Upper lobe of left lung (tissue), 6 donors: ENCODE data around the gene KIAA1958. TPM values are rescaled to one million over a fixed set of nuclear protein-coding genes. Genes with fewer than 3 reads are reported as not detected.
A peak's percentile ranks its signal among the peaks of the same experiment; 100 is the strongest.

Source experiments
- ATAC-seq, 2 donors: fragments of 200-7000 bp; cut with Tn5 transposase; one replicate each; pipeline ENCODE4 v1.9.1; 2022; ENCODE audit warnings: mild to moderate bottlenecking in 2 of 2, moderate library complexity in 2 of 2; ENCODE audit not compliant: low FRiP score in 2 of 2
- DNase-seq, 2 donors: peaks; one replicate each; pipeline ENCODE4 v3.0.0-alpha.2; 2019 to 2020
- H3K27ac ChIP-seq, 4 donors: fragments of 200-600 bp; sonication (generic); one replicate each; pipeline ENCODE4 v1.5.1; 2016 to 2019
- H3K27me3 ChIP-seq, 4 donors: fragments of 200-600 bp; sonication (generic); one replicate each; pipeline ENCODE4 v1.5.1; 2017 to 2019
- H3K36me3 ChIP-seq, 4 donors: fragments of 200-600 bp; sonication (generic); one replicate each; pipeline ENCODE4 v1.5.1; 2016 to 2019
- H3K4me1 ChIP-seq, 4 donors: fragments of 200-600 bp; sonication (generic); one replicate each; pipeline ENCODE4 v1.5.1; 2018 to 2019
- H3K4me3 ChIP-seq, 4 donors: fragments of 200-600 bp; sonication (generic); one replicate each; pipeline ENCODE4 v1.5.1; 2017 to 2019; ENCODE audit warnings: mild to moderate bottlenecking in 2 of 4, moderate library complexity in 1 of 4
- H3K9me3 ChIP-seq, 4 donors: fragments of 200-600 bp; sonication (generic); one replicate each; pipeline ENCODE4 v1.5.1; 2018 to 2019
- EP300 ChIP-seq, 4 donors: sonication (generic); formaldehyde crosslinking; IDR thresholded peaks; one replicate each; pipeline ENCODE4 v1.5.1; 2017; ENCODE audit warnings: antibody characterized with exemption in 4 of 4, control low read depth in 2 of 4
- POLR2A ChIP-seq, 4 donors: fragments of 450-650 bp; IDR thresholded peaks; one replicate each; pipeline ENCODE4 v1.5.1; 2016 to 2017; ENCODE audit warnings: antibody characterized with exemption in 4 of 4, mild to moderate bottlenecking in 2 of 4
- POLR2AphosphoS5 ChIP-seq, 2 donors: sonication (generic); formaldehyde crosslinking; IDR thresholded peaks; one replicate each; pipeline ENCODE4 v1.5.1; 2017; ENCODE audit warnings: antibody characterized with exemption in 2 of 2
- WGBS, 2 donors: methylation state at CpG; one replicate each; pipeline ENCODE4 v1.1.5; 2017 to 2018; 5-methylcytosine and 5-hydroxymethylcytosine counted together
- total RNA-seq, 6 donors: library from RNA; depleted of rRNA in 4 of 6; stranded (reverse); fragments of >200 nt in 4 of 6; gene quantifications; one replicate each; pipeline versions ENCODE4 v1.1.0 to v1.2.1, GENCODE V29; 2016 to 2021
- TF ChIP-seq, protein P1 (sequence below), 6 experiments: fragments of 450-650 bp in 4 of 6; fragments of 200-600 bp in 2 of 6; sonication (generic) in 2 of 6; IDR thresholded peaks; one replicate each; pipeline ENCODE4 v1.5.1; 2016 to 2019; ENCODE audit warnings: antibody characterized with exemption in 6 of 6
- donor health status: DM: no; HTN: no; CAD: no; lungs with moderate emphysema.
- donor health status: DM: no; HTN: yes; CAD: no; lungs with severe emphysema.

The KIAA1958 gene
- total RNA-seq, 6 donors from 2014 or later, result 9.2 to 21.1 (median 14.2) TPM

GRCh38 chr9:112443200-112443599, 43.4 kb upstream of the KIAA1958 start:
- ATAC-seq (no peak), DNase-seq (no peak)

DNA sequence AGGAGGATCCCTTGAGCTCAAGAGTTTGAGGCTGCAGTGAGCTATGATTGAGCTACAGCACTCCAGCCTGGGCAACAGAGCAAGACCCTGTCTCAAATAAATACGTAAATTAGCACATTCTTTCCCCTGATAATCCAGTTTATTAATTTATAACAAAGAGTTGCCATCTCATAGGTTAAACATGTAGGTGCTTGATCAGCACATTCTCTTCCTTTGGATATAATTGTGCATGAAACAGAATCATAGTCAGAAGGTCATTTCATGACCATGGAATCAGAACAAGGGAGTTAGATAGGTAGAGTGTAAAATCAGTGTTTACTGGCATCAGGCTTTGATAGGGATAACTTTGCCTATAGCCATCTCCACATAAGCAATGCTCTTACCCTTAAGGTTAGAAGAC, 43.0 kb upstream of the KIAA1958 start:
- Histone ChIP-seq H3K27ac (no peak overlapping the region), H3K4me3 (no peak overlapping the region), H3K9me3 (no peaks in the 10 kb centered on the region), H3K27me3 (no peaks in the 10 kb centered on the region), H3K36me3 (peaks cover 0 to 31% (median 2%) of the 10 kb centered on the region in 4 donors), H3K4me1 (no peaks in the 10 kb centered on the region)
- no peak for DNase-seq
- TF ChIP-seq, protein P1, sequence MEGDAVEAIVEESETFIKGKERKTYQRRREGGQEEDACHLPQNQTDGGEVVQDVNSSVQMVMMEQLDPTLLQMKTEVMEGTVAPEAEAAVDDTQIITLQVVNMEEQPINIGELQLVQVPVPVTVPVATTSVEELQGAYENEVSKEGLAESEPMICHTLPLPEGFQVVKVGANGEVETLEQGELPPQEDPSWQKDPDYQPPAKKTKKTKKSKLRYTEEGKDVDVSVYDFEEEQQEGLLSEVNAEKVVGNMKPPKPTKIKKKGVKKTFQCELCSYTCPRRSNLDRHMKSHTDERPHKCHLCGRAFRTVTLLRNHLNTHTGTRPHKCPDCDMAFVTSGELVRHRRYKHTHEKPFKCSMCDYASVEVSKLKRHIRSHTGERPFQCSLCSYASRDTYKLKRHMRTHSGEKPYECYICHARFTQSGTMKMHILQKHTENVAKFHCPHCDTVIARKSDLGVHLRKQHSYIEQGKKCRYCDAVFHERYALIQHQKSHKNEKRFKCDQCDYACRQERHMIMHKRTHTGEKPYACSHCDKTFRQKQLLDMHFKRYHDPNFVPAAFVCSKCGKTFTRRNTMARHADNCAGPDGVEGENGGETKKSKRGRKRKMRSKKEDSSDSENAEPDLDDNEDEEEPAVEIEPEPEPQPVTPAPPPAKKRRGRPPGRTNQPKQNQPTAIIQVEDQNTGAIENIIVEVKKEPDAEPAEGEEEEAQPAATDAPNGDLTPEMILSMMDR (IDR thresholded peaks at IDR 0.05), result no peak
- TF ChIP-seq EP300 (IDR thresholded peaks at IDR 0.05), result no peak
- TF ChIP-seq POLR2A (IDR thresholded peaks at IDR 0.05), result no peak
- no peak for TF ChIP-seq POLR2AphosphoS5 (IDR thresholded peaks at IDR 0.05)
- no peak for ATAC-seq
- WGBS, 2 donors, result 87 to 100% methylated on average over 1 of the region's 1 CpG

More at GRCh38 chr9:112443200-112443599, 43.4 kb upstream of the KIAA1958 start:
- Histone ChIP-seq H3K36me3 (peaks cover 0 to 34% (median 2%) of the 10 kb centered on the region in 4 donors), H3K27me3 (no peaks in the 10 kb centered on the region), H3K4me3 (no peak overlapping the region), H3K9me3 (no peaks in the 10 kb centered on the region), H3K4me1 (no peaks in the 10 kb centered on the region), H3K27ac (no peak overlapping the region)
- TF ChIP-seq, protein P1 (IDR thresholded peaks at IDR 0.05), result peak in 5 of 6 experiments; percentile 15 to 35 (median 29)
- TF ChIP-seq EP300 (IDR thresholded peaks at IDR 0.05), result no peak
- no peak for TF ChIP-seq POLR2AphosphoS5 (IDR thresholded peaks at IDR 0.05)

DNA sequence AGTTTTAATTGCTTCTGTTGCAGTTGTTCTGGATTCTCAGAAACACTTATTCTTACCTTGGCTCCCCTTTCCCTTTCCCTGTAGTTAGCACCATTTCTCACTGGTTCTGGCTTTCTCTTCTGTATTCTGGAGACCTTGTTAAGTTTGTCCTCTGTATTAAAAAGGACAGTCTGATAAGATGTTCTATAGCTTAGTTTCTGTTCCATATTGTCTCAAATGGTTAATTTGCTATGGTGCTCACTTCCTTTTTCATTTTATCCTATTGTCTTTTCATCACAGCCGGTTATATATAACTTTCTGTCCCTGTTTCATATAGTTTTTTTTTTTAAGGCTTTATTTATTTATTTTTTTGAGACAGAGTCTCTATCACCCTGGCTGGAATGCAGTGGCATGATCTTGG, 41.4 kb upstream of the KIAA1958 start:
- DNase-seq (no peak), ATAC-seq (no peak)
- Histone ChIP-seq H3K9me3 (no peaks in the 10 kb centered on the region), H3K36me3 (peaks cover 0 to 21% (median 2%) of the 10 kb centered on the region in 4 donors), H3K4me1 (no peaks in the 10 kb centered on the region), H3K4me3 (no peak overlapping the region), H3K27ac (no peak overlapping the region), H3K27me3 (no peaks in the 10 kb centered on the region)
- WGBS, 2 donors, result 0 to 66% methylated on average over 1 of the region's 1 CpG
- TF ChIP-seq POLR2A (IDR thresholded peaks at IDR 0.05) (no peak), POLR2AphosphoS5 (IDR thresholded peaks at IDR 0.05) (no peak), EP300 (IDR thresholded peaks at IDR 0.05) (no peak)
- TF ChIP-seq, protein P1 (IDR thresholded peaks at IDR 0.05), result no peak

- TF ChIP-seq, protein P1 (IDR thresholded peaks at IDR 0.05), result no peak
- TF ChIP-seq POLR2AphosphoS5 (IDR thresholded peaks at IDR 0.05) (no peak), POLR2A (IDR thresholded peaks at IDR 0.05) (no peak), EP300 (IDR thresholded peaks at IDR 0.05) (no peak)
- DNase-seq, result no peak
- WGBS, 2 donors, result 71 to 97% methylated on average over 2 of the region's 2 CpGs
- Histone ChIP-seq H3K4me1 (no peaks in the 10 kb centered on the region), H3K4me3 (no peak overlapping the region), H3K9me3 (no peaks in the 10 kb centered on the region), H3K36me3 (peaks cover 0 to 15% (median 2%) of the 10 kb centered on the region in 4 donors), H3K27ac (no peak overlapping the region), H3K27me3 (no peaks in the 10 kb centered on the region)
- ATAC-seq, result no peak
Observed at GRCh38 chr9:112446080-112446479, 40.5 kb upstream of the KIAA1958 start.

DNA sequence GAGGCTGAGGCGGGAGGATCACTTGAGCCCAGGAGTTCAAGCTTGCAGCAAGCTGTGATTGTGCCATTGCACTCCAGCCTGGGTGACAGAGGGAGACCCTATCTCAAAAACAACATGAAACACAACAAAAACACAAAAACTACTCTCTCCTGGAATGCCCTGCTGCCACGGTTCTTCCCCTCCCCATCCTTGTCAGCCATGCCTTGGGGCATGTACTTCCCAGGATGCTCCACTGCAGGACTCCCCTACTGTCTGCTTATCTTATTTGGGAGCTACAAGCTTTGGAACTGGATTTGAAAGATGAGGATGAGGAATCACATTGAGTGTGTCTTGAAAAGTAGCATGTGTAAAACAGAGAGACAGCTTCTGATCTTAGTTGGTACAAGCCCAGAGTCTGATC, 40.1 kb upstream of the KIAA1958 start:
- ATAC-seq (no peak), DNase-seq (no peak)
- Histone ChIP-seq H3K36me3 (peaks cover 0 to 11% (median 2%) of the 10 kb centered on the region in 4 donors), H3K27me3 (no peaks in the 10 kb centered on the region), H3K4me1 (no peaks in the 10 kb centered on the region), H3K9me3 (no peaks in the 10 kb centered on the region), H3K27ac (no peak overlapping the region), H3K4me3 (no peak overlapping the region)
- TF ChIP-seq EP300 (IDR thresholded peaks at IDR 0.05) (no peak), POLR2A (IDR thresholded peaks at IDR 0.05) (no peak), POLR2AphosphoS5 (IDR thresholded peaks at IDR 0.05) (no peak)
- TF ChIP-seq, protein P1 (IDR thresholded peaks at IDR 0.05), result no peak
- 76 to 87% methylated on average over 2 of the region's 2 CpGs for WGBS, 2 donors
